Panc1 (cell line): Measurements from ENCODE around the gene USP17L30. TPM values are rescaled to one million over a fixed set of nuclear protein-coding genes. Genes with fewer than 3 reads are reported as not detected.
"Not testable (repeated sequence)": the region's sequence is repeated elsewhere in the genome, so short reads cannot be mapped to it uniquely, and the experiment has no call there.

ENCODE experiments used
- ATAC-seq: fragments of 200-7000 bp; cut with Tn5 transposase; 2 replicates; pipeline ENCODE4 v1.9.1; 2020; ENCODE audit warnings: mild to moderate bottlenecking, moderate library complexity
- Bru-seq: library from RNA; stranded (reverse); fragments of 400-500 nt; gene quantifications from one replicate; lab custom pipeline; 2021; lab: Mats Ljungman, UMichigan
- BruChase-seq, 2 experiments: library from RNA; stranded (reverse); fragments of 400-500 nt; gene quantifications; one replicate each; lab custom pipeline; 2021; lab: Mats Ljungman, UMichigan
- BruUV-seq: library from RNA; stranded (reverse); fragments of 400-500 nt; replicated peaks from 2 replicates; lab custom pipeline; 2021; lab: Mats Ljungman, UMichigan
- CTCF ChIA-PET: fragments of 300-600 bp; sonication (Branson Sonifier 250); formaldehyde crosslinking; loops from one replicate; lab custom pipeline; 2022; ENCODE audit warnings: antibody characterized with exemption; lab: Charles Lee
- POLR2A ChIA-PET: fragments of 300-600 bp; sonication (Branson Sonifier 250); formaldehyde crosslinking; loops from one replicate; lab custom pipeline; 2022; ENCODE audit warnings: antibody characterized with exemption; lab: Charles Lee
- DNase-seq: peaks from one replicate; pipeline ENCODE4 v3.0.0-alpha.2; 2010; ENCODE audit warnings: low read depth, low spot score
- H3K27ac ChIP-seq: 2 replicates; pipeline ENCODE4 v1.5.1; 2011; ENCODE audit warnings: mild to moderate bottlenecking, low read length, inconsistent platforms
- H3K27me3 ChIP-seq: fragments of 200-500 bp; sonication (Bioruptor generic); 2 replicates; pipeline ENCODE4 v1.6.0; 2014; ENCODE audit warnings: low read length, inconsistent platforms; ENCODE audit not compliant: control insufficient read depth, insufficient read depth
- H3K36me3 ChIP-seq: fragments of 200-500 bp; sonication (Bioruptor generic); 2 replicates; pipeline ENCODE4 v1.5.1; 2014; ENCODE audit warnings: inconsistent platforms, mild to moderate bottlenecking, low read length, moderate library complexity; ENCODE audit not compliant: control insufficient read depth, insufficient read depth
- H3K4me1 ChIP-seq: 2 replicates; pipeline ENCODE4 v1.5.1; 2011; ENCODE audit warnings: inconsistent platforms, mild to moderate bottlenecking, low read length, moderate library complexity; ENCODE audit not compliant: control insufficient read depth, insufficient read depth
- H3K4me3 ChIP-seq, 2 experiments: 2 replicates each; pipeline ENCODE4 v1.5.1; 2011 to 2012; ENCODE audit warnings: low read depth in 2 of 2, low read length in 2 of 2, mild to moderate bottlenecking in 2 of 2, inconsistent platforms in 1 of 2, moderate library complexity in 1 of 2
- H3K9me3 ChIP-seq: fragments of 200-500 bp; sonication (Bioruptor generic); 2 replicates; pipeline ENCODE4 v1.5.1; 2014; ENCODE audit warnings: low read depth, mild to moderate bottlenecking, inconsistent platforms, low read length, moderate library complexity; ENCODE audit not compliant: control insufficient read depth, insufficient read depth
- in situ Hi-C: cut with HindIII; loops from 2 replicates; pipeline ENCODE4 v1.10.0; 2016; ENCODE audit warnings: low sequenced_read_pairs, low pct_unique_long_range_greater_than_20kb
- intact Hi-C: fragments of 100-400 bp; cut with micrococcal nuclease; formaldehyde crosslinking; loops from one replicate; pipeline ENCODE4 v1.10.0; 2022; ENCODE audit not compliant: unreplicated experiment
- long read RNA-seq: library from polyadenylated mRNA; unstranded; transcript quantifications from one replicate; pipeline ENCODE4 v2.0.0, GENCODE V29; 2021; ENCODE audit not compliant: unreplicated experiment
- polyA plus RNA-seq: library from polyadenylated mRNA; unstranded; fragments of >200 nt; gene quantifications from one replicate; pipeline ENCODE4 v1.2.1, GENCODE V29; 2012; ENCODE audit warnings: missing spikeins; ENCODE audit not compliant: insufficient read length
- total RNA-seq: library from RNA; stranded (reverse); gene quantifications from one replicate; pipeline ENCODE4 v1.2.1, GENCODE V29; 2021; ENCODE audit not compliant: unreplicated experiment

USP17L30 gene
- not detected for total RNA-seq
- polyA plus RNA-seq, result not detected
- Bru-seq, nascent RNA, result not detected
- BruChase-seq, experiment 1, labeled RNA remaining after a 2-hour chase, result not detected
- BruChase-seq, experiment 2, labeled RNA remaining after a 6-hour chase, result not detected
- long read RNA-seq, result 0 reads

- BruUV-seq, in situ Hi-C loops, POLR2A ChIA-PET: not testable (repeated sequence)
Observed at GRCh38 chr4:9362829-9363228, at the start of gene USP17L30. USP17L30 (plus strand) TSS chr4:9363129; CDS start chr4:9363129, 0 bp downstream.

DNA sequence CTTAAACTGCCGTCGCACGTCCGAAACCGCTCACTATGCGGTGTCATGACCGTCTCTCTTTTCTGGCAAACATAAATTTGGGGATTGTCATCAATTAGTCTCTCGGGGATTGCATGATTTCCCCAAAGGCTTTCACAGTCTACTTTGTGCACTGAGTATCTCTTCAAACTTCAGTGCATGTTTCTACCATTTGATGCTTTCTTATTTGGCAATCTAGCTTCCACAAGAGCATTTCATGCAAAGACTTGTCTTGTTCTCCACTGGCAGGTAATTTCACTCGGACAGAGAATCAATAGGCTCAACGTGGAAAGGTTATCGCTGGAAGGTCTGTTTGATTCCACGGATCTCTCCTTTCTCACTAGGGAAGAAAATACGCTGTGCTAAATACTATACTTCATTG lies 38.7 kb upstream of the USP17L30 start:
- H3K9me3 ChIP-seq, ATAC-seq, DNase-seq, H3K4me3 ChIP-seq, H3K27ac ChIP-seq, CTCF ChIA-PET, intact Hi-C loops, POLR2A ChIA-PET, H3K27me3 ChIP-seq, BruUV-seq, H3K36me3 ChIP-seq, in situ Hi-C loops, H3K4me1 ChIP-seq: not testable (repeated sequence)

More at GRCh38 chr4:9362829-9363228, at the start of gene USP17L30:
- intact Hi-C loops, H3K4me3 ChIP-seq, H3K9me3 ChIP-seq, CTCF ChIA-PET, DNase-seq, H3K4me1 ChIP-seq, H3K36me3 ChIP-seq, H3K27me3 ChIP-seq, H3K27ac ChIP-seq, ATAC-seq: not testable (repeated sequence)

DNA sequence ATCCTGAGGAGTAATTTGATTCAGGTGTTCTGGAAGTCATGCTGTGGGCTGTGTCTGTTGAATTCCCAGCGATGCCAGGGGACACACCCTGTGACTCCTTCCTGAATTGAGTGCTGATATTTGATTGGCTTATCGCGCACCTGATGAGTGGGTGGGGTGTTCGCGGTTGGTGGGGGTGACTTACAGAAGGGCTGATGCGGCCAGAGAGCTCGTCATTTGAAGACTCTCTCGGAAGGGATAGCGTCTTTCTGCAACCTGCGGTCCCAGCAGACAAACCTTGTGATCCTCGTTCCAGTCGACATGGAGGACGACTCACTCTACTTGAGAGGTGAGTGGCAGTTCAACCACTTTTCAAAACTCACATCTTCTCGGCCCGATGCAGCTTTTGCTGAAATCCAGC lies 38.1 kb upstream of the USP17L30 start, which contains the start of gene USP17L24:
USP17L24 (plus strand) TSS at position 301 of the 400 bp plus-strand sequence; CDS start at position 301, 0 bp downstream.
- BruUV-seq, POLR2A ChIA-PET, ATAC-seq, H3K4me3 ChIP-seq, in situ Hi-C loops, H3K27ac ChIP-seq, H3K4me1 ChIP-seq, H3K9me3 ChIP-seq, H3K36me3 ChIP-seq, CTCF ChIA-PET, intact Hi-C loops, DNase-seq, H3K27me3 ChIP-seq: not testable (repeated sequence)

- H3K4me3 ChIP-seq, H3K36me3 ChIP-seq, POLR2A ChIA-PET, H3K27ac ChIP-seq, in situ Hi-C loops, ATAC-seq, BruUV-seq, H3K4me1 ChIP-seq, DNase-seq, CTCF ChIA-PET, intact Hi-C loops, H3K9me3 ChIP-seq, H3K27me3 ChIP-seq: not testable (repeated sequence)
Observed at GRCh38 chr4:9329611-9330010, 33.3 kb upstream of the USP17L30 start, which contains the start of gene USP17L25. USP17L25 (plus strand) TSS chr4:9329911; CDS start chr4:9329911, 0 bp downstream.

GRCh38 chr4:9334358-9334757 lies 28.6 kb upstream of the USP17L30 start, which contains the start of gene USP17L26:
USP17L26 (plus strand) TSS chr4:9334658; CDS start chr4:9334658, 0 bp downstream.
- H3K4me1 ChIP-seq, in situ Hi-C loops, H3K4me3 ChIP-seq, BruUV-seq, POLR2A ChIA-PET, H3K27ac ChIP-seq, ATAC-seq, H3K9me3 ChIP-seq, intact Hi-C loops, H3K36me3 ChIP-seq, CTCF ChIA-PET, H3K27me3 ChIP-seq, DNase-seq: not testable (repeated sequence)

DNA sequence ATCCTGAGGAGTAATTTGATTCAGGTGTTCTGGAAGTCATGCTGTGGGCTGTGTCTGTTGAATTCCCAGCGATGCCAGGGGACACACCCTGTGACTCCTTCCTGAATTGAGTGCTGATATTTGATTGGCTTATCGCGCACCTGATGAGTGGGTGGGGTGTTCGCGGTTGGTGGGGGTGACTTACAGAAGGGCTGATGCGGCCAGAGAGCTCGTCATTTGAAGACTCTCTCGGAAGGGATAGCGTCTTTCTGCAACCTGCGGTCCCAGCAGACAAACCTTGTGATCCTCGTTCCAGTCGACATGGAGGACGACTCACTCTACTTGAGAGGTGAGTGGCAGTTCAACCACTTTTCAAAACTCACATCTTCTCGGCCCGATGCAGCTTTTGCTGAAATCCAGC lies 23.8 kb upstream of the USP17L30 start, which contains the start of gene USP17L5:
USP17L5 (plus strand) TSS at position 301 of the 400 bp plus-strand sequence; CDS start at position 301, 0 bp downstream.
- in situ Hi-C loops, H3K27me3 ChIP-seq, H3K9me3 ChIP-seq, H3K27ac ChIP-seq, POLR2A ChIA-PET, BruUV-seq, DNase-seq, H3K36me3 ChIP-seq, H3K4me1 ChIP-seq, intact Hi-C loops, H3K4me3 ChIP-seq, ATAC-seq, CTCF ChIA-PET: not testable (repeated sequence)

- in situ Hi-C loops, DNase-seq, BruUV-seq, H3K36me3 ChIP-seq, POLR2A ChIA-PET, H3K4me3 ChIP-seq, H3K27me3 ChIP-seq, intact Hi-C loops, H3K9me3 ChIP-seq, CTCF ChIA-PET, H3K27ac ChIP-seq, ATAC-seq, H3K4me1 ChIP-seq: not testable (repeated sequence)
Observed at GRCh38 chr4:9343848-9344247, 19.1 kb upstream of the USP17L30 start, which contains the start of gene USP17L27. USP17L27 (plus strand) TSS chr4:9344148; CDS start chr4:9344148, 0 bp downstream.
